ACHN (cell line): ENCODE results near the gene ADSL.

Experiments used
- DNase-seq: peaks from one replicate; pipeline ENCODE4 v3.0.0-alpha.2; 2015
- in situ Hi-C: cut with HindIII; loops from 2 replicates; pipeline ENCODE4 v1.10.0; 2017; ENCODE audit warnings: low sequenced_read_pairs, low pct_ligation_motif_present, low pct_unique_long_range_greater_than_20kb

Gene ADSL

DNA sequence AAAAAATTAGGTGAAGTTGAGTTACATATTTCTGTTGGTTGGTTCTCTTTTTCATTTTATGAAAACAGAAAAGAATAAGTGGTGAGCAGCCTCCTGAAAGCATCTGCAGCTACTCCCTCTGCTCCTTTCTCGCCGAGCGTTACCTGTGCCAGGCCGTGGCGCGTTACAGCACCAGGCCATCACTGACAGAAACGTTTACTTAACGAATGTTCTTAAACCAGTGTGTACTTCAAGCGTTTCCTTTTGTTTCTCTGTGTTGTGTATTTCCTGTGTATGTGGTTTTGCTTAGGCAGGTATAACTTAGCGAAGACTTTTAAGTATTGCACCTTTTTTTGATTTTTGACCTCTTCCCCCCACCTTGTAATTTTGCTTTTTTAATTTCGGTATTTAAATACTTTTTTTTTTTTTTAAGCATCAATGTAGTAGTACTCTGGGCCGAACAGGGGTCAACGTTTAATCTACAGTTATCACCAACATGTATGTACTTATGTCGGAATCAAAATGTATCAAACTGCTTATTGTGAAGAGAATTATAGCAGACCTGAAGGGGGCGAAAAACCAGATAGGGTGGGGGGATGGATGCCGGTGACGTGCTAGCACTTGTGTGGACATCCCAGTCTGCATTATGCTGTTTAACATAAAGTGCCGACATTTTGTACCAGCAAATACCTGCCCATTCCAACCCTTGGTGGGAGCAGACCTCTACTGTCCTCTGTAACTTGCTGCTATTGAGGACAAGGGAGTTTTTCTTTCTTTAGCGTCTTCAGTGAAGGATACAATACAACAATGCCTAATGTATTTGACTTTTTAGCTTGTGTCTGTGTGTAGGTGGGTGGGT lies 21.6 kb upstream of the ADSL start:
- no peak for DNase-seq
- in situ Hi-C loops: no loop called here

DNA sequence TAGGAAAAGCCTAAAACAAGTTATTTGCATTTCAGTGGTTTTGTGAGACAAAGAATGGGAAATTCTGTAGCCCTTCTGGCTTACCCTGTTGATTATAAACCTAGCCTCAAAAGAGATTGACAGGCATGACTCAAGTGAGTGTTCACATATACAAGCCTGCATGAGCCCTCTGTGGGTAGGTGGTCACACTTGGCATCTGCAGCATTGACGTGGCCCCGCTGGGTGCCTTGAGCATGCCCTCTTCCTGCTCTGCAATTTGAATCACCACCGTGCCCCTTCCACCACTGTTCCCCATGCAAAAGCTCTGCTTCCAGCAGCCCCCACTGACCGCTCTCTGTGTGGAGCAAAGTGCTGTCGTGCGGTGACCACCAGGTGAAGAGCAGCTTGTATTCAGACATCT lies 21.0 kb upstream of the ADSL start:
- DNase-seq: no peak
- in situ Hi-C loops: no loop called here

DNA sequence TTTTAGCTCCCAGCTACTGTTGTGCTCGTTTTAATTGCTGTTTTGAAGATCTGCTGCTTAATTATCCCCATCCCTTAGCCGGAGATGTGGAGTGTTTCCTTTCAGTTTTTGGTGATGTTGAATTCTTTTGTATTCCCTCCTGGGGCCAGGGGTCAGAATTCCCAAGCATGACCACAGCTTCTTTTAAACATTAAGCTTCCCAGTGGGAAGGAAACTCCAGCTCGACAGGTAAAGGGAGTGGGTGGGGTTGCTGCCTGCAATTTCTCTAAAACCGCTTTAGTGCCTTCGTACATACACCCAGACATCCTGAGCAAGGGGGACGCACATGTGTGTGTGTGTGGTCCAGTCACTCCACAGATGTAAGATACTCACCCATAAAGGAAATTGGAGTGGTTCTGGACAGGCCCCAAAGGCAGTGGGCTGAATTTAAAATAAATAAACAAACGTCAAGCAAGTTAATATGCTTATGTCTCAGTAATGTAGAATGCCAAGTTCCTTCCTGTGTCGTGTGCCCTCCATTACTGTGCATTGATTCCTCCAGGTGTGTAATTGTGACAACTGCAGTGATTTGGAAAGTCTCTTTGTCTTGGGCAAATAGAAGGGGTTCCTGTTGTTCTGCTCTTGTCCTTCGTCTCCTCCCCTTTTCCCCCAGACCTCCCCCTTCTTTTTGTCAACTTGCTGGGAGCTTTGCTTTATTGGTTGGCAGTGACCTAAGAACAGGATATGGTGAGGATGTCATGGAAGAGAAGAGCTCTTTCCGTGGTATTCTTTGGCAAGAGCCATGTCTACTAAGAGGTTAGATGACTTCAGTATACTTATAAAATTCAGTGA lies 19.2 kb upstream of the ADSL start:
- in situ Hi-C loops: no loop called here

DNA sequence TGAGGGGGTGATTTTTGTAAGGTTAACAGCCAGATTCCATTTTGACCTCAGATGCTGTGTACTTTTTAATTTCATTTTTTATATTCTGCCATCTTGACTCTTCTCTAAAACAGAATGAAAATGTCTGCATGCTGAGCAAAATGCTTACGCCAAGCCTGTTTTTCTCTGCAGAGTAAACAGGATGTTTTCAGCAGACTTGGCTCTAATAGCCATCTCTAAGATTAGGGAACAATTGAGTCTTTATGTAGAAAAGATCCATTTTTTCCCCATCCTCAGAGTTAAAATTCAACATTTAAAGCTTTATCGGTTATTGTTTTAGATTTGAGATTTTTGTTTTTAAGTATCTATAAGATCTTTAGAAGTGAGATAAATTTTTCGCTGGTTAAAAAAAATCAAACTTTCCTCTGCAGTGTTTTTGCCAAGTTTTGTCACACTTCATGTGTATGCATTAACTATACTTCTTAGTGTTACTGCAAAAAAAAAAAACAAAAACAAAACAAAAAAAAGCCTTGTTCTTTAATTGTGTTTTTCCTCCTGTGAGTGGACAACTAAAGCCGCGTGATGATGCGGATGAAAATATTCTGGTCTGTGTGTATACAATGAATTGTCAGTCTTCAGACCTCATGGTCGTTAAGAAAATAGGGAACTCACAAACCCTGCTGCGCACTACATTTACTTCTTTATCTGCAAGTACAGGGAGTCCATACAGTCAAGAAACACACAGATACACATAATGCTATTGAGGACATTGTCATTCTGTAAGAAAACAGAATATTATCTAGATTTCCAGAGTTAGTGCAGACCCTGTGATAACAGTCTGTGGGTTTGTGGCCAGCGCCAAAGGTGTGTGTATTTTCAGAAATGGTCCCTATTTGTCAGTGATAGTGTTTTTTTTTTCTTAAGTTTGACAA lies 17.5 kb upstream of the ADSL start:
- in situ Hi-C loops: no loop called here
- DNase-seq: no peak

More for the DNA sequence above, 19.2 kb upstream of the ADSL start:
- no peak for DNase-seq

- in situ Hi-C loops: no loop called here
- no peak for DNase-seq
Observed at GRCh38 chr22:40329466-40329865, 16.8 kb upstream of the ADSL start.

GRCh38 chr22:40330086-40330485 lies 16.2 kb upstream of the ADSL start:
- no peak for DNase-seq
- in situ Hi-C loops: no loop called here

- no peak for DNase-seq
- in situ Hi-C loops: no loop called here
Observed at GRCh38 chr22:40330615-40331014, 15.7 kb upstream of the ADSL start.

GRCh38 chr22:40331706-40332105 lies 14.6 kb upstream of the ADSL start:
- in situ Hi-C loops: no loop called here

GRCh38 chr22:40332319-40332781 lies 13.9 kb upstream of the ADSL start:
- in situ Hi-C loops: no loop called here
- no peak for DNase-seq

More at GRCh38 chr22:40331706-40332105, 14.6 kb upstream of the ADSL start:
- no peak for DNase-seq

- in situ Hi-C loops: no loop called here
- no peak for DNase-seq
Observed at GRCh38 chr22:40334060-40334459, 12.2 kb upstream of the ADSL start.

DNA sequence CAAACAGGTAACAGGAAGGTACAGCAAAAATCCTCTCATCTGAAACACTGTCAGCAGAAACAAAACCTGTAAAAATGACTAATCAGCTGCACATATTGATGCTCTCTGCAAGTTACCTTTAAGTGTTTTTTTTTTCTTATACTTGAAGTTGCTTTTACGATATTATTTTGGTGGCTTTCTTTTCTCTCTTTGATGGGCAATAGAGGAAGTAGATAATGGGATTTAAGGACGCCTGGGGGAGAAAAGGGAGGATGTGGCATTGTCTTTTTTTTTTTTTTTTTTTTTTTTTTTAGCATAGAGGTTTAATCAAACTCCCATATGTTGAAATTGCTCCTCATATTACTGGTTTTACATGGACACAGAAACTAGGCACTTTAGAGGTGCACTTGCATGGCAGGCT lies 11.4 kb upstream of the ADSL start:
- no peak for DNase-seq
- in situ Hi-C loops: no loop called here

DNA sequence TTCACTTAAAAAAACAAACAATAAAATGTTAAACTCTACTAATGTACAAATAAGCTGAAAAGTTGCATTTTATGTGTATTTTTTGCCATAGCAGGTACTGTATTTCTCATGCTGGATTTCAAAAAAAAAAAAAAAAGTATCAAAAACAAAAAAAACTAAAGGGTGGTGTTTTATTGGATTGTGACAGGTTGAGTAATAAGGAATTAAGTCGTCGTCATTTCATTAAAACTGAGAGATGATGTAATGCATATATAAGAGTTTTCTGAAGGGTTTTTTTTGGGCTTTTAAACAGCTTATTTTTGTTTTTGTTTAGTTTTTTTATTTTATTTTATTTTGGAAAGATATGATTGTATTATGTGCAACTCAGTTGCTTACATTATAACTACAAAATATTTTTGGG lies 10.9 kb upstream of the ADSL start:
- in situ Hi-C loops: no loop called here
- DNase-seq: no peak

- in situ Hi-C loops: no loop called here
- DNase-seq: no peak
Observed at GRCh38 chr22:40340044-40340443, 6.3 kb upstream of the ADSL start.

DNA sequence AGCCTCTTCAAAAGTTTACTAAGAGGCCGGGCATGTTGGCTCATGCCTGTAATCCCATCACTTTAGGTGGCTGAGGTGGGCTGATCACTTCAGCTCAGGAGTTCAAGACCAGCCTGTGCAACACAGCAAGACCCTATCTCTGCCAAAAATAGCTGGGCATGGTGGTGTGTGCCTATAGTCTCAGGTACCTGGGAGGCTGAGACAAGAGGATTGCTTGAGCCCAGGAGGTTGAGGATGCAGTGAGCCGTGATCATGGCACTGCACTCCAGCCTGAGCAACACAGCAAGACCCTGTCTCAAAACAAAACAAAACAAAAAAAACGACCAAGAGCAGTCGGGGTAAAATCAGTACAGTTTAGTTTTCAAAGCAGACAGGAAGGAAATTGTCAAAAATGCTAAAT lies 4.7 kb upstream of the ADSL start:
- no peak for DNase-seq
- in situ Hi-C loops: no loop called here

DNA sequence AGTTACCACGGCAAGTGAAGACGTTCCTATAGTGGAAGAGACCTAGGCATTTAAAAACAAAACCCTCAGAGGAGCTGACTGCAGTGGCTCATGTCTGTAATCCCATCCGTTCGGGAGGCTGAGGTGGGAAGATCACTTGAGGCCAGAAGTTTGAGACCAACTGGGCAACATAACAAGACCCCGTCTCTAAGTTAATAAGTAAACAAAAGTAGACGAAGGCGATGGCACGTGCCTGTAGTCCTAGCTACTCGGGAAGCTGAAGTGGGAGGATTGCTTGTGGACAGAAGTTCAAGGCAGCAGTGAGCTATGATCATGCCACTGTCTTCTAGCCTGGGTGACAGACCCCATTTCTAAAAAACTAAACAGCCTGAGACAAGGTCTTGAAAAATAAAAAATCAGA lies 3.8 kb upstream of the ADSL start:
- in situ Hi-C loops: no loop called here
- no peak for DNase-seq

DNA sequence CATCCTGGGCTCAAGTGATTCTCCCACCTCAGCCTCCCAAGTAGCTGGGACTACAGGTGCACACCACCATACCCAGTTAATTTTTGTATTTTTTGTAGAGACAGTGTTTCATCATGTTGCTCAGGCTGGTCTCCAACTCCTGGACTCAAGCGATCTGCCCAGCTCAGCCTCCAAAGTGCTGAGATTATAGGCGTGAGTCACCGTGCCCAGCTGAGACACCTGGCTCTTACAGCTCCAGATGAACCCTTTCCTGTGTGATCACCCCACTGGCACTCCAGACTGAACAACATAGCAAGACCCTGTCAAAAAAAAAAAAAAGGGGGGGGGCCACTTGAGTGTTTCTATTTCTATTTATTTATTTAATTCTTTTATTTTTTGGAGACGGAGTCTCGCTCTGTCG lies 1.0 kb upstream of the ADSL start:
- in situ Hi-C loops: no loop called here
- peak; percentile 52 for DNase-seq

DNA sequence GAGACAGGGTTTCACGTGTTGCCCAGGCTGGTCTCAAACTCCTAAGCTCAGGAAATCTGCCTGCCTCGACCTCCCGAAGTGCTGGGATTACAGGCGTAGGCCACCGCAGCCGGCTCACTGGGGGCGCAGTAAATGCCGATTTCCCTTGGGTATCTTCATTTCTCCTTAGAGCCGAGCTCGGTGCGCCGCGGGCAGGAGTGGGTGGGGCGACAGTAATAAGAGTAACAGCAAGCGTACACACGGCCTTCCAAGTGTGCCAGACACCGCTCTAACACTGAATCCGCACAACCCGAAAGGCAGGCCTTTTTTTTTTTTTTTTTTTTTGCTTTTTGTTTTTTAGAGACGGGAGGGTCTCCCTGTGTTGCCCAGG lies 500 bp upstream of the ADSL start:
- peak; percentile 40 for DNase-seq
- in situ Hi-C loops: no loop called here

- in situ Hi-C loops: no loop called here
- no peak for DNase-seq
Observed at GRCh38 chr22:40347300-40347699, 1.0 kb downstream of the ADSL start.
